CD8-positive, alpha-beta memory T cell (primary cell): Measurements from ENCODE around the gene ZNF536. TPM values are rescaled to one million over a fixed set of nuclear protein-coding genes. Genes with fewer than 3 reads are reported as not detected.

Source experiments
- CTCF ChIA-PET: fragments of 350-600 bp; sonication (Branson Sonifier 250); formaldehyde crosslinking; loops from one replicate; lab custom pipeline; 2021; ENCODE audit warnings: antibody characterized with exemption; lab: Charles Lee
- POLR2A ChIA-PET: fragments of 350-600 bp; sonication (Branson Sonifier 250); formaldehyde crosslinking; loops from one replicate; lab custom pipeline; 2021; ENCODE audit warnings: antibody characterized with exemption; lab: Charles Lee
- DNase-seq, 5 donors: peaks; one replicate each; pipeline versions ENCODE4 v3.0.0 to v3.0.0-alpha.2; 2020 to 2022; ENCODE audit warnings: mixed read lengths in 1 of 5
- H3K27ac ChIP-seq: one replicate; pipeline ENCODE4 v1.7.0; 2013; ENCODE audit warnings: low read depth, mild to moderate bottlenecking, low read length, moderate library complexity
- H3K27me3 ChIP-seq: 2 replicates; pipeline ENCODE4 v1.7.0; 2013; ENCODE audit warnings: low read length, mild to moderate bottlenecking; ENCODE audit not compliant: insufficient read depth, poor library complexity, severe bottlenecking
- H3K36me3 ChIP-seq: 2 replicates; pipeline ENCODE4 v1.7.0; 2013; ENCODE audit warnings: mild to moderate bottlenecking, low read length, moderate library complexity; ENCODE audit not compliant: insufficient read depth
- H3K4me1 ChIP-seq: 2 replicates; pipeline ENCODE4 v1.7.0; 2013; ENCODE audit warnings: mild to moderate bottlenecking, low read length, moderate library complexity; ENCODE audit not compliant: insufficient read depth
- H3K4me3 ChIP-seq: 2 replicates; pipeline ENCODE4 v1.7.0; 2013; ENCODE audit warnings: mild to moderate bottlenecking, low read length
- H3K9me3 ChIP-seq: 2 replicates; pipeline ENCODE4 v1.7.0; 2013; ENCODE audit warnings: mild to moderate bottlenecking, low read length
- H3K27ac Mint-ChIP-seq, 8 donors: one replicate each; pipeline ENCODE4 v1.8.0; 2020 to 2021; ENCODE audit warnings: mixed read lengths in 8 of 8, mild to moderate bottlenecking in 6 of 8, inconsistent platforms in 3 of 8, moderate library complexity in 3 of 8
- H3K27me3 Mint-ChIP-seq, 2 donors: one replicate each; pipeline ENCODE4 v1.8.0; 2020 to 2021; ENCODE audit warnings: mixed read lengths in 2 of 2, mild to moderate bottlenecking in 1 of 2, moderate library complexity in 1 of 2
- H3K36me3 Mint-ChIP-seq, 3 donors: one replicate each; pipeline ENCODE4 v1.8.0; 2020 to 2021; ENCODE audit warnings: mixed read lengths in 3 of 3, inconsistent platforms in 1 of 3, mild to moderate bottlenecking in 1 of 3
- H3K4me1 Mint-ChIP-seq, 3 donors: one replicate each; pipeline ENCODE4 v1.8.0; 2020 to 2021; ENCODE audit warnings: mixed read lengths in 3 of 3, inconsistent platforms in 1 of 3, mild to moderate bottlenecking in 1 of 3
- H3K4me3 Mint-ChIP-seq, 7 donors: one replicate each; pipeline ENCODE4 v1.8.0; 2020 to 2021; ENCODE audit warnings: mixed read lengths in 7 of 7, mild to moderate bottlenecking in 6 of 7, moderate library complexity in 4 of 7, inconsistent platforms in 2 of 7
- H3K9me3 Mint-ChIP-seq, 5 donors: one replicate each; pipeline ENCODE4 v1.8.0; 2020 to 2022; ENCODE audit warnings: mixed read lengths in 5 of 5, mild to moderate bottlenecking in 3 of 5, moderate library complexity in 2 of 5, inconsistent platforms in 1 of 5
- polyA plus RNA-seq: library from polyadenylated mRNA; unstranded; fragments of 300-500 nt; fragmentation: Illumina TruSeq; gene quantifications from one replicate; pipeline ENCODE4 v1.2.3, GENCODE V29; 2021
- total RNA-seq, 2 experiments: library from RNA; stranded (reverse); gene quantifications; one replicate each; pipeline ENCODE4 v1.2.3, GENCODE V29; 2021

Gene ZNF536
- total and polyA plus RNA-seq, 3 experiments from 2014 or later: not detected

DNA sequence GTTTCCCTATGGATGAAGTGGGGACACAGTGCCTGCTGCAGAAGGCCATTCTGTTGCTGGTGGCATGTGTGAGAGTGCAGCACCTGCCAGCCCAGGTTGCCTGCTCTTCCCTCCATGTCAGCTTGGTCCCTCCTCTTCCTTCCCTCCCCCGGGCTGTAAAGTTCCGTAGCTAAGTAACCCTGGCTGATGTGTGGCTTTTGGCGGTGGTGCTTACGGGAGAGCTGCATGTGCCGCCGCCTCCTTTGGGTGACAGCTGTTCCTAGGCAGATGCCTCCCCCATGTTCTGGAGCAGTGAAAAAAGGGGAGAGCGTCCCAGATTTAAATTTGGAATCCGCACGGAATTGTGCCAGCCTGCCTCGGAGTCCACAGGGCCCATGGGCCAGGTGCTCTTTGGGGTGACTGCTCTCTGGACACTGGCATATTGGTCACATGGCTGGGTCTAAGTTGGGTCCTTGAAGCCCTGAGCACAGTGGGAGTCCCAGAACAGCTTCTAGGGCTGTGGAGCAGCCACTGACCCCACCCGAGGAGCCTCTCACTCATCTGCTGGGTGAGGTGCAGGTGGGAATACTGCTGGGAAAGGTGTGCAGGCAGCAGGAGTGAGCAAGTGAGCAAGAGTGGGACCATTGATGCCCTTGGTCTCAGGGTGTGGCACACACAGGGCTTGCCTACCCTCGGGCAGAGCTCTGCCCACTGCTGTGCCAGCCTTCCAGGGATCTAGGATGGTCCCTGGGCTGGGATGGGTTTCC, 33.1 kb upstream of the ZNF536 start:
- ChIA-PET CTCF (no interaction called here), POLR2A (no interaction called here)
- no peak for DNase-seq
- Mint-ChIP-seq H3K9me3 (no peaks in the 10 kb centered on the region), H3K27me3 (no peaks in the 10 kb centered on the region), H3K4me3 (no peak overlapping the region), H3K36me3 (no peaks in the 10 kb centered on the region), H3K27ac (no peak overlapping the region), H3K4me1 (no peaks in the 10 kb centered on the region)
- H3K27me3 ChIP-seq: no peaks in the 10 kb centered on the region
- H3K4me3 ChIP-seq: no peak overlapping the region
- no peaks in the 10 kb centered on the region for H3K4me1 ChIP-seq
- H3K9me3 ChIP-seq: no peaks in the 10 kb centered on the region
- H3K36me3 ChIP-seq: no peaks in the 10 kb centered on the region
- no peak overlapping the region for H3K27ac ChIP-seq

- ChIA-PET CTCF (no interaction called here), POLR2A (no interaction called here)
- no peaks in the 10 kb centered on the region for H3K4me1 Mint-ChIP-seq
- no peak overlapping the region for H3K27ac Mint-ChIP-seq
- Histone ChIP-seq H3K4me1 (no peaks in the 10 kb centered on the region), H3K4me3 (no peak overlapping the region), H3K27me3 (no peaks in the 10 kb centered on the region), H3K9me3 (no peaks in the 10 kb centered on the region), H3K36me3 (no peaks in the 10 kb centered on the region), H3K27ac (no peak overlapping the region)
- no peak for DNase-seq
- no peaks in the 10 kb centered on the region for H3K27me3 Mint-ChIP-seq
- no peaks in the 10 kb centered on the region for H3K9me3 Mint-ChIP-seq
- no peak overlapping the region for H3K4me3 Mint-ChIP-seq
- no peaks in the 10 kb centered on the region for H3K36me3 Mint-ChIP-seq
Measured at GRCh38 chr19:30339624-30340525, 32.3 kb upstream of the ZNF536 start.

- no peak overlapping the region for H3K27ac Mint-ChIP-seq
- ChIA-PET POLR2A (no interaction called here), CTCF (no interaction called here)
- Histone ChIP-seq H3K36me3 (no peaks in the 10 kb centered on the region), H3K9me3 (no peaks in the 10 kb centered on the region), H3K4me3 (no peak overlapping the region), H3K27me3 (no peaks in the 10 kb centered on the region), H3K4me1 (no peaks in the 10 kb centered on the region), H3K27ac (no peak overlapping the region)
- DNase-seq: no peak
- H3K4me3 Mint-ChIP-seq: no peak overlapping the region
- H3K9me3 Mint-ChIP-seq: peaks cover 0 to 1% (median 0%) of the 10 kb centered on the region in 5 donors
- H3K36me3 Mint-ChIP-seq: no peaks in the 10 kb centered on the region
- no peaks in the 10 kb centered on the region for H3K27me3 Mint-ChIP-seq
- no peaks in the 10 kb centered on the region for H3K4me1 Mint-ChIP-seq
Measured at GRCh38 chr19:30340771-30341561, 31.2 kb upstream of the ZNF536 start.

GRCh38 chr19:30341611-30342201, 30.5 kb upstream of the ZNF536 start:
- no peak for DNase-seq
- peaks cover 0 to 1% of the 10 kb centered on the region in 2 donors for H3K27me3 Mint-ChIP-seq
- Histone ChIP-seq H3K9me3 (no peaks in the 10 kb centered on the region), H3K4me3 (no peak overlapping the region), H3K27me3 (no peaks in the 10 kb centered on the region), H3K36me3 (no peaks in the 10 kb centered on the region), H3K4me1 (no peaks in the 10 kb centered on the region), H3K27ac (no peak overlapping the region)
- H3K4me3 Mint-ChIP-seq: no peak overlapping the region
- ChIA-PET CTCF (no interaction called here), POLR2A (no interaction called here)
- H3K27ac Mint-ChIP-seq: no peak overlapping the region
- H3K36me3 Mint-ChIP-seq: no peaks in the 10 kb centered on the region
- no peaks in the 10 kb centered on the region for H3K4me1 Mint-ChIP-seq
- H3K9me3 Mint-ChIP-seq: peaks cover 0 to 1% (median 0%) of the 10 kb centered on the region in 5 donors

DNA sequence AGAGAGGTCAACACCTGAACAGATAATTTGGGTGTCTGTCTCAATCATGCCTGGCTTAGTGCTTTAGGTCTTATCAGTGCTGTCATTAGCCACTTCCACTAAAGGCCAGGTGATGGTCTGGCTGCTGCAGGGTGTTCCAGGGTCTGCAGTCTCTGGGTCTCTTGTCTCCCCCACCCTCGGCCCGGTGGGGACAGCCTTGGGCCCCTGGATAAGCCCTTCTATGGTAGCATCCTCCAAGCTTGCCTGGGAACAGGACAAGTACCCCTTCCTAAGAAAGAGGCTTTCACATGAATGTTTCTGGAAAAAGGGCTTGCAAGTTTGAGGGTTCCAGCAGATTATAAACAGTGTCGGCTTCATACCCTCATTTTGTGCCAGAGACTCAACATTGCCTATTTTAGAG, 29.3 kb upstream of the ZNF536 start:
- Histone ChIP-seq H3K4me1 (no peaks in the 10 kb centered on the region), H3K4me3 (no peak overlapping the region), H3K27me3 (no peaks in the 10 kb centered on the region), H3K27ac (no peak overlapping the region), H3K36me3 (no peaks in the 10 kb centered on the region), H3K9me3 (no peaks in the 10 kb centered on the region)
- no peak overlapping the region for H3K27ac Mint-ChIP-seq
- POLR2A ChIA-PET: no interaction called here
- H3K4me3 Mint-ChIP-seq: no peak overlapping the region
- CTCF ChIA-PET: no interaction called here
- no peaks in the 10 kb centered on the region for H3K36me3 Mint-ChIP-seq
- no peaks in the 10 kb centered on the region for H3K4me1 Mint-ChIP-seq
- peaks cover 0 to 1% of the 10 kb centered on the region in 2 donors for H3K27me3 Mint-ChIP-seq
- no peak for DNase-seq
- peaks cover 0 to 1% (median 0%) of the 10 kb centered on the region in 5 donors for H3K9me3 Mint-ChIP-seq

- Mint-ChIP-seq H3K4me3 (no peak overlapping the region), H3K9me3 (peaks cover 0 to 1% (median 0%) of the 10 kb centered on the region in 5 donors), H3K27me3 (peaks cover 0 to 1% of the 10 kb centered on the region in 2 donors), H3K4me1 (no peaks in the 10 kb centered on the region), H3K36me3 (no peaks in the 10 kb centered on the region), H3K27ac (no peak overlapping the region)
- Histone ChIP-seq H3K27me3 (no peaks in the 10 kb centered on the region), H3K9me3 (no peaks in the 10 kb centered on the region), H3K27ac (no peak overlapping the region), H3K4me3 (no peak overlapping the region), H3K36me3 (no peaks in the 10 kb centered on the region), H3K4me1 (no peaks in the 10 kb centered on the region)
- ChIA-PET CTCF (no interaction called here), POLR2A (no interaction called here)
- no peak for DNase-seq
Measured at GRCh38 chr19:30344446-30345425, 27.4 kb upstream of the ZNF536 start.

DNA sequence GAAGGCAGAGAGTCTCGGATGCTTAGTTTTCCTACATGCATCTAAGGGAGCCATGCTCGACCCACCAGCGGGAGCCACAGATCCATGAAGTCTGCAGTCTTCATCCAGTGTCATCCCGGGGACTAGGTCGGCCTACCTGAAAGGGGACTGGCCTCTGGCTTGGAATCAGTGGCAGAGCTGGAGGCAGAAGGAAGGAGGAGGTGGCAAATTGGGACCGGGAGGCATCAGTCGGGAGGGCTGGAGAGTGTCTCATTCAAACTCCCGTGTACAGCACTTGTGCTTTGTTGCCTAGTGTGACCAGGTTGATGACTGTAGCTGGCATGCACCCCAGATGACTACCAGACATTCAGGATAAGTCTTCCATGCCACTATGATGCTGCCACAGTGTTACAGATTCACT, 26.5 kb upstream of the ZNF536 start:
- POLR2A ChIA-PET: no interaction called here
- Mint-ChIP-seq H3K4me3 (no peak overlapping the region), H3K27ac (no peak overlapping the region), H3K36me3 (no peaks in the 10 kb centered on the region), H3K4me1 (no peaks in the 10 kb centered on the region), H3K9me3 (peaks cover 0 to 1% (median 0%) of the 10 kb centered on the region in 5 donors), H3K27me3 (peaks cover 0 to 1% of the 10 kb centered on the region in 2 donors)
- no peak for DNase-seq
- no peaks in the 10 kb centered on the region for H3K36me3 ChIP-seq
- H3K4me3 ChIP-seq: no peak overlapping the region
- H3K9me3 ChIP-seq: no peaks in the 10 kb centered on the region
- no peaks in the 10 kb centered on the region for H3K27me3 ChIP-seq
- H3K27ac ChIP-seq: no peak overlapping the region
- no peaks in the 10 kb centered on the region for H3K4me1 ChIP-seq
- CTCF ChIA-PET: no interaction called here
